Activated CD8-positive, alpha-beta T cell treated with anti-CD3 and anti-CD28 coated beads for 36 hours (primary cell): Measurements from ENCODE around the gene WDR54. TPM values are rescaled to one million over a fixed set of nuclear protein-coding genes. Genes with fewer than 3 reads are reported as not detected.

Source experiments
- ATAC-seq: fragments of 200-7000 bp; cut with Tn5 transposase; one replicate; pipeline ENCODE4 v1.10.0; 2021; ENCODE audit warnings: mild to moderate bottlenecking, moderate library complexity
- CTCF ChIA-PET: fragments of 350-600 bp; sonication (Branson Sonifier 250); formaldehyde crosslinking; loops from one replicate; lab custom pipeline; 2021; ENCODE audit warnings: antibody characterized with exemption; lab: Charles Lee
- POLR2A ChIA-PET: fragments of 350-600 bp; sonication (Branson Sonifier 250); formaldehyde crosslinking; loops from one replicate; lab custom pipeline; 2021; ENCODE audit warnings: antibody characterized with exemption; lab: Charles Lee
- DNase-seq: peaks from one replicate; pipeline ENCODE4 v3.0.0-alpha.2; 2020
- H3K27ac Mint-ChIP-seq: one replicate; pipeline ENCODE4 v1.8.0; 2021; ENCODE audit warnings: mild to moderate bottlenecking, mixed read lengths
- H3K27me3 Mint-ChIP-seq: one replicate; pipeline ENCODE4 v1.8.0; 2021; ENCODE audit warnings: mixed read lengths
- H3K36me3 Mint-ChIP-seq: one replicate; pipeline ENCODE4 v1.8.0; 2021; ENCODE audit warnings: low read depth, mixed read lengths
- H3K4me1 Mint-ChIP-seq: one replicate; pipeline ENCODE4 v1.8.0; 2021; ENCODE audit warnings: low read depth, mixed read lengths
- H3K4me3 Mint-ChIP-seq: one replicate; pipeline ENCODE4 v1.8.0; 2021; ENCODE audit warnings: mild to moderate bottlenecking, moderate library complexity, mixed read lengths
- H3K9me3 Mint-ChIP-seq: one replicate; pipeline ENCODE4 v1.8.0; 2021; ENCODE audit warnings: mixed read lengths
- CTCF ChIP-seq: fragments of 200-600 bp; IDR thresholded peaks from one replicate; pipeline ENCODE4 v1.8.0; 2022; ENCODE audit warnings: antibody characterized with exemption, mild to moderate bottlenecking
- intact Hi-C: fragments of 100-400 bp; cut with micrococcal nuclease; formaldehyde crosslinking; loops from one replicate; pipeline ENCODE4 v1.10.0; 2022
- total RNA-seq, 2 experiments: library from RNA; stranded (reverse); gene quantifications; one replicate each; pipeline ENCODE4 v1.2.3, GENCODE V29; 2021

Gene WDR54
- total RNA-seq, 2 experiments from 2014 or later: 129 to 132 TPM

GRCh38 chr2:74415762-74416395 is 5.7 kb upstream of the WDR54 start:
- DNase-seq (no peak), ATAC-seq (no peak)
- H3K9me3 Mint-ChIP-seq: no peaks in the 10 kb centered on the region
- POLR2A ChIA-PET: no interaction called here
- CTCF ChIA-PET: interaction anchor here (0.6 to 1.1 kb wide), 4 partner anchors 8 to 81 kb away, joined by 3 read pairs; no protein-coding TSS in a partner anchor
- no peaks in the 10 kb centered on the region for H3K36me3 Mint-ChIP-seq
- no peak for TF ChIP-seq CTCF
- H3K4me3 Mint-ChIP-seq: peak overlapping the region; percentile 54
- H3K4me1 Mint-ChIP-seq: peaks cover 18% of the 10 kb centered on the region
- peaks cover 5% of the 10 kb centered on the region for H3K27me3 Mint-ChIP-seq
- intact Hi-C loops: no loop called here
- H3K27ac Mint-ChIP-seq: no peak overlapping the region

- H3K36me3 Mint-ChIP-seq: no peaks in the 10 kb centered on the region
- intact Hi-C loops: no loop called here
- DNase-seq (peak; percentile 35), ATAC-seq (no peak)
- no peak overlapping the region for H3K27ac Mint-ChIP-seq
- CTCF ChIA-PET: interaction anchor here (1.6 kb wide), 1 partner anchor 18 kb away, joined by 3 read pairs; no protein-coding TSS in a partner anchor
- no peaks in the 10 kb centered on the region for H3K9me3 Mint-ChIP-seq
- POLR2A ChIA-PET: no interaction called here
- no peak overlapping the region for H3K4me3 Mint-ChIP-seq
- H3K27me3 Mint-ChIP-seq: peaks cover 5% of the 10 kb centered on the region
- no peak for TF ChIP-seq CTCF
- peaks cover 21% of the 10 kb centered on the region for H3K4me1 Mint-ChIP-seq
Observed at GRCh38 chr2:74416778-74417177, 4.8 kb upstream of the WDR54 start.

GRCh38 chr2:74417197-74417596 is 4.3 kb upstream of the WDR54 start:
- Mint-ChIP-seq H3K4me3 (no peak overlapping the region), H3K27ac (no peak overlapping the region), H3K4me1 (peaks cover 21% of the 10 kb centered on the region), H3K36me3 (peaks cover 2% of the 10 kb centered on the region), H3K9me3 (no peaks in the 10 kb centered on the region), H3K27me3 (peaks cover 5% of the 10 kb centered on the region)
- ChIA-PET CTCF (interaction anchor here (1.6 kb wide), 1 partner anchor 18 kb away, joined by 3 read pairs; no protein-coding TSS in a partner anchor), POLR2A (no interaction called here)
- intact Hi-C loops: no loop called here
- no peak for TF ChIP-seq CTCF
- no peak for DNase-seq
- ATAC-seq: no peak

GRCh38 chr2:74417763-74418162 is 3.8 kb upstream of the WDR54 start:
- no peak overlapping the region for H3K27ac Mint-ChIP-seq
- no peak for TF ChIP-seq CTCF
- peaks cover 22% of the 10 kb centered on the region for H3K4me1 Mint-ChIP-seq
- H3K36me3 Mint-ChIP-seq: peaks cover 5% of the 10 kb centered on the region
- no peak overlapping the region for H3K4me3 Mint-ChIP-seq
- peaks cover 5% of the 10 kb centered on the region for H3K27me3 Mint-ChIP-seq
- ChIA-PET CTCF (interaction anchor here (1.6 kb wide), 1 partner anchor 18 kb away, joined by 3 read pairs; no protein-coding TSS in a partner anchor), POLR2A (no interaction called here)
- intact Hi-C loops: no loop called here
- DNase-seq: no peak
- no peak for ATAC-seq
- H3K9me3 Mint-ChIP-seq: no peaks in the 10 kb centered on the region

GRCh38 chr2:74418312-74418711 is 3.2 kb upstream of the WDR54 start:
- no peaks in the 10 kb centered on the region for H3K9me3 Mint-ChIP-seq
- intact Hi-C loops: no loop called here

More at GRCh38 chr2:74418312-74418711, 3.2 kb upstream of the WDR54 start:
- H3K4me1 Mint-ChIP-seq: peaks cover 26% of the 10 kb centered on the region
- no peak overlapping the region for H3K27ac Mint-ChIP-seq
- ATAC-seq: no peak
- CTCF ChIA-PET: interaction anchor here (0.8 to 1.6 kb wide), 3 partner anchors 19 to 55 kb away, joined by 3 read pairs; partner anchors contain the start of gene MRPL53
- POLR2A ChIA-PET: interaction anchor here (0.6 kb wide), 1 partner anchor 47 kb away, joined by 3 read pairs; no protein-coding TSS in a partner anchor
- H3K4me3 Mint-ChIP-seq: no peak overlapping the region
- no peak for TF ChIP-seq CTCF
- H3K27me3 Mint-ChIP-seq: peaks cover 3% of the 10 kb centered on the region
- H3K36me3 Mint-ChIP-seq: peaks cover 9% of the 10 kb centered on the region
- DNase-seq: no peak
